Measurements from ENCODE around the gene SPIN3. TPM values are rescaled to one million over a fixed set of nuclear protein-coding genes. Genes with fewer than 3 reads are reported as not detected.

The SPIN3 gene
- total and polyA plus RNA-seq, 2 of the 13 experiments (the other 11 are each of a cell fraction or from before 2014, with no cell fraction given) = 8.4 to 8.8 TPM

GRCh38 chrX:56947699-56948098, 47.6 kb downstream of the SPIN3 start:
- Histone ChIP-seq H3K36me3 (replicated peaks in 1 of 2; ENCODE audit: control insufficient read depth in 1 of 2, insufficient read depth in 2 of 2, low read length in 2 of 2) (no peaks in the 10 kb centered on the region), H3K9me3 (ENCODE audit: low read length) (no peaks in the 10 kb centered on the region), H3K4me1 (ENCODE audit: insufficient read depth, low read length) (peaks cover 18% of the 10 kb centered on the region), H3K4me3 (replicated peaks in 1 of 3; ENCODE audit: insufficient read depth in 1 of 3, low read depth in 2 of 3, low read length in 3 of 3) (no peak overlapping the region), H3K27me3 (ENCODE audit: control insufficient read depth in 1 of 2, insufficient read depth in 2 of 2, low read length in 2 of 2) (no peaks in the 10 kb centered on the region), H4K20me1 (ENCODE audit: insufficient read depth, low read length) (no peaks in the 10 kb centered on the region), H3K79me2 (ENCODE audit: insufficient read depth, low read length) (no peaks in the 10 kb centered on the region), H2AFZ (ENCODE audit: low read length) (no peak overlapping the region), H3K9ac (ENCODE audit: insufficient read depth, low read depth, low read length) (no peak overlapping the region), H3K27ac (ENCODE audit: extremely low read length, insufficient read depth, low read length) (no peak overlapping the region), H3K4me2 (ENCODE audit: low read depth, low read length) (no peak overlapping the region)
- DNase-seq (ENCODE audit: low spot score) (no peak), FAIRE-seq (no peak), ATAC-seq (no peak)
- BruUV-seq (replicated peaks) = no TSS peak
- CTCF ChIA-PET (ENCODE audit: low intra/inter-chr PET ratio, low total read pairs) = no interaction called here
- POLR2A ChIA-PET = no interaction called here
- WGBS (ENCODE audit: low lambda C conversion rate) = 78% methylated on average over 3 of the region's 3 CpGs
- intact Hi-C loops (cut with micrococcal nuclease; ENCODE audit: unreplicated experiment) (no loop called here), in situ Hi-C loops (cut with HindIII; ENCODE audit: extremely low pct_ligation_motif_present, low pct_unique_long_range_greater_than_20kb) (no loop called here)
- TF ChIP-seq ZNF660 (CRISPR knock-in tag; IDR thresholded peaks at IDR 0.05; ENCODE audit: borderline replicate concordance, low read depth) = no peak
- no peak for TF ChIP-seq ZNF280D (CRISPR knock-in tag; IDR thresholded peaks at IDR 0.05)
- no peak for TF ChIP-seq GABPA (IDR thresholded peaks at IDR 0.05; ENCODE audit: low read depth, low read length)
- no peak for TF ChIP-seq GABPA (CRISPR knock-in tag; IDR thresholded peaks at IDR 0.05; ENCODE audit: low read depth)
- TF ChIP-seq KLF11 (CRISPR knock-in tag; IDR thresholded peaks at IDR 0.05) = no peak
- TF ChIP-seq ZFP36 (IDR thresholded peaks at IDR 0.05; ENCODE audit: borderline replicate concordance, low read depth, low read length, partially characterized antibody) = no peak
- TF ChIP-seq ZXDC (CRISPR knock-in tag; IDR thresholded peaks at IDR 0.05) = no peak
- no peak for TF ChIP-seq ZIK1 (CRISPR knock-in tag; IDR thresholded peaks at IDR 0.05; ENCODE audit: borderline replicate concordance, low read depth)
- TF ChIP-seq ZFP62 (CRISPR knock-in tag; IDR thresholded peaks at IDR 0.05) = no peak
- TF ChIP-seq IRF2 (CRISPR knock-in tag; IDR thresholded peaks at IDR 0.05) = no peak
- no peak for TF ChIP-seq ETV5 (CRISPR knock-in tag; IDR thresholded peaks at IDR 0.05; ENCODE audit: borderline replicate concordance)
- TF ChIP-seq ZFP91 (CRISPR knock-in tag; IDR thresholded peaks at IDR 0.05; ENCODE audit: borderline replicate concordance) = no peak
- no peak for TF ChIP-seq ZBTB10 (CRISPR knock-in tag; IDR thresholded peaks at IDR 0.05; ENCODE audit: borderline replicate concordance)
- TF ChIP-seq ISL2 (CRISPR knock-in tag; IDR thresholded peaks at IDR 0.05) = no peak

All from HepG2 (cell line).